Transverse colon (tissue), 4 donors: ENCODE results near the gene PPME1. TPM values are rescaled to one million over a fixed set of nuclear protein-coding genes. Genes with fewer than 3 reads are reported as not detected.

ENCODE experiments used
- DNase-seq: peaks from one replicate; pipeline ENCODE4 v3.0.0-alpha.2; 2019
- H3K27ac ChIP-seq, 4 donors: fragments of 200-600 bp; sonication (generic); 2 replicates each; pipeline ENCODE4 v1.5.1; 2016 to 2018; ENCODE audit warnings: inconsistent platforms in 4 of 4
- H3K27me3 ChIP-seq: fragments of 200-600 bp; sonication (generic); 2 replicates; pipeline ENCODE4 v1.5.1; 2017; ENCODE audit warnings: inconsistent platforms
- H3K36me3 ChIP-seq, 4 donors: fragments of 200-600 bp; sonication (generic); 2 replicates each; pipeline ENCODE4 v1.5.1; 2017 to 2019; ENCODE audit warnings: inconsistent platforms in 4 of 4
- H3K4me1 ChIP-seq, 4 donors: fragments of 200-600 bp; sonication (generic); 2 replicates each; pipeline ENCODE4 v1.5.1; 2017 to 2020; ENCODE audit warnings: inconsistent platforms in 4 of 4
- H3K4me3 ChIP-seq, 4 donors: fragments of 200-600 bp; sonication (generic); 1 replicate in 1 of 4; 2 replicates in 3 of 4; pipeline versions ENCODE4 v1.5.1 to v1.6.1; 2017 to 2019; ENCODE audit warnings: inconsistent platforms in 4 of 4
- H3K9me3 ChIP-seq, 2 donors: fragments of 200-600 bp; sonication (generic); 2 replicates each; pipeline ENCODE4 v1.5.1; 2017 to 2019; ENCODE audit warnings: inconsistent platforms in 2 of 2
- CTCF ChIP-seq, 5 experiments: fragments of 200-600 bp in 3 of 5; fragments of 450-650 bp in 2 of 5; sonication (generic) in 3 of 5; IDR thresholded peaks; 1 replicate in 2 of 5; 2 replicates in 3 of 5; pipeline ENCODE4 v1.5.1; 2016 to 2017; ENCODE audit warnings: antibody characterized with exemption in 5 of 5, inconsistent platforms in 3 of 5, mild to moderate bottlenecking in 2 of 5, moderate library complexity in 1 of 5
- EP300 ChIP-seq: sonication (generic); formaldehyde crosslinking; IDR thresholded peaks from one replicate; pipeline ENCODE4 v1.6.1; 2017; ENCODE audit warnings: antibody characterized with exemption, low read depth
- POLR2A ChIP-seq: fragments of 450-650 bp; IDR thresholded peaks from one replicate; pipeline ENCODE4 v1.6.1; 2016; ENCODE audit warnings: antibody characterized with exemption, mild to moderate bottlenecking, moderate library complexity
- POLR2AphosphoS5 ChIP-seq, 3 donors: sonication (generic); formaldehyde crosslinking; IDR thresholded peaks; one replicate each; pipeline ENCODE4 v1.6.1; 2016; ENCODE audit warnings: antibody characterized with exemption in 3 of 3
- WGBS, 2 donors: methylation state at CpG; one replicate each; pipeline ENCODE4 v1.1.5; 2018; ENCODE audit warnings: low coverage in 1 of 2; 5-methylcytosine and 5-hydroxymethylcytosine counted together
- in situ Hi-C, 4 donors: fragments of 200-750 bp; cut with MboI; loops; one replicate each; pipeline versions ENCODE4 v1.15.0 to v1.15.1; 2017; ENCODE audit warnings: low sequenced_read_pairs in 3 of 4, low pct_ligation_motif_present in 1 of 4, low pct_unique_long_range_greater_than_20kb in 1 of 4
- intact Hi-C: fragments of 100-400 bp; cut with DNase I; formaldehyde crosslinking; loops from one replicate; pipeline ENCODE4 v1.15.1; 2023; ENCODE audit warnings: low total_unique reads
- total RNA-seq, 4 donors: library from RNA; depleted of rRNA; stranded (reverse); fragments of >200 nt; gene quantifications; one replicate each; pipeline ENCODE4 v1.1.0, GENCODE V29; 2016

PPME1 gene
- total RNA-seq, 4 donors from 2014 or later = 21.3 to 33.7 (median 22.4) TPM

DNA sequence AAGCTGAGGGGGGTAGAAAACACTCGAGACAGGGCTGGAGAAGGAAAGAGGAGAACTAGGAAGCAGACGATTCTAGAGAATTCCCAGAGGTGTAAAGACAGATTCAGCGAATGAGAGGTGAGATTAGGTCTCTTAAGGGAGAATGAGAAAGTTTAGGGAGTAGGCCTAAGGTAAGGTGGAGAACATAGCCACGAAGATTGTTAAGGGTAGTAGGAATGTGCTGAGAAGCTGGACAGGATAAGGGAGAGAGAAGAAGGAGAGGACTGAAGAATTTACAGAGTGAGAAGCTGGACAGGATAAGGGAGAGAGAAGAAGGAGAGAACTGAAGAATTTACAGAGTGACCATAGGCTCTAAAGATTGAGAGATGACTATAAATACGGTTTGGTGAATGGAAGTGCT lies 908 bp downstream of the PPME1 start:
- H3K9me3 ChIP-seq = no peaks in the 10 kb centered on the region
- 17% methylated on average over 5 of the region's 5 CpGs for WGBS, 2 donors
- no peak for DNase-seq
- peak overlapping the region; percentile 51 to 77 (median 73) for H3K4me3 ChIP-seq
- no peak for TF ChIP-seq CTCF (IDR thresholded peaks at IDR 0.05)
- TF ChIP-seq EP300 = no peak
- no peak for TF ChIP-seq POLR2AphosphoS5 (IDR thresholded peaks at IDR 0.05)
- TF ChIP-seq POLR2A = no peak
- in situ Hi-C loops (no loop called here), intact Hi-C loops (no loop called here)
- H3K27me3 ChIP-seq = no peaks in the 10 kb centered on the region
- H3K36me3 ChIP-seq = peaks cover 0 to 12% (median 0%) of the 10 kb centered on the region in 4 donors
- peak overlapping the region; percentile 89 to 95 (median 92) for H3K27ac ChIP-seq
- H3K4me1 ChIP-seq = peaks cover 16 to 45% (median 28%) of the 10 kb centered on the region in 4 donors

GRCh38 chr11:74175920-74176319 lies 4.8 kb downstream of the PPME1 start:
- intact Hi-C loops = no loop called here
- in situ Hi-C loops = no loop called here
- no peak for DNase-seq
- Histone ChIP-seq H3K4me1 (peaks cover 11 to 27% (median 17%) of the 10 kb centered on the region in 4 donors), H3K4me3 (no peak overlapping the region), H3K36me3 (no peaks in the 10 kb centered on the region), H3K27ac (no peak overlapping the region), H3K27me3 (no peaks in the 10 kb centered on the region), H3K9me3 (no peaks in the 10 kb centered on the region)
- WGBS, 2 donors = 89% methylated on average over 1 of the region's 1 CpG
- TF ChIP-seq POLR2A = no peak

DNA sequence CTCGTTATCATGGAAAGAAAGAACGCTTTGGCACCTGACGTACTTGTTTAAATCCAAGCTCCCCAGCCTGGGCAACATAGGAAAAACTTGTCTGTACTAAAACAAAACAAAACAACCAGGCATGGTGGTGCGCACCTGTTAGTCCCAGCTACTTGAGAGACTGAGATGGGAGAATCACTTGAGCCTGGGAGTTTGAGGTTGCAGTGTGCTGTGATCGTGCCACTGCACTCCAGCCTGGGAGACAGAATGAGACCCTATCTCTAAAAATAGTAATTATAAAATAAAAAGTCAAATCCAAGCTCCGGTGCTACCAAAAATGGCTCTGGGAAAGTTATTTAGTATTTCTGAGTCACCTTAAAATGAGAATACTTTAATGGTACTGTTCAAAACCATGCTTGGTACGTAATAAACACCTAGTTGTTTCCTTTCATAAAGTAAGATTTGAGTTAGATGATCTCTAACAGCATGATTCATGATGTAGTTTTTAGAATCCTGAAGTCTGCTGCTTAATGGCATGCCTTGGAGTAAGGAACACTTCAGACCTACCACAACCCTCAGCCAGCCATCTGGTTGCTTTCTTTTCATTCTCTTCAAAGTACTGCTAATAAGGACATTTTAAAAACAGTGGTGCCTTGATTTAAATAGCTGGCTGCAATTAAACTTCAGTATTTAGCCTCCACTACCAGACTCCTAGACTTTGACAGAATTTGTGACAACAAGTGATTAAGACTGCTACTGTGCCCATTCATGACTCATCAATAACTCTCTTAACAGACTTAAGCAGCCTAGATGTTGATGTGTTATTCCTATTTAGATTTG lies 8.4 kb downstream of the PPME1 start:
- no peaks in the 10 kb centered on the region for H3K9me3 ChIP-seq
- H3K27me3 ChIP-seq = no peaks in the 10 kb centered on the region
- TF ChIP-seq CTCF (IDR thresholded peaks at IDR 0.05) (no peak), POLR2A (no peak), POLR2AphosphoS5 (IDR thresholded peaks at IDR 0.05) (no peak), EP300 (no peak)
- H3K27ac ChIP-seq = no peak overlapping the region
- in situ Hi-C loops = no loop called here
- DNase-seq = no peak
- intact Hi-C loops = no loop called here
- H3K4me1 ChIP-seq = peaks cover 0 to 2% (median under 1%) of the 10 kb centered on the region in 4 donors
- WGBS, 2 donors = 93% methylated on average over 7 of the region's 7 CpGs
- H3K36me3 ChIP-seq = no peaks in the 10 kb centered on the region
- H3K4me3 ChIP-seq = no peak overlapping the region

- H3K4me1 ChIP-seq = peaks cover 0 to 5% (median 0%) of the 10 kb centered on the region in 4 donors
- no peaks in the 10 kb centered on the region for H3K27me3 ChIP-seq
- no peak overlapping the region for H3K4me3 ChIP-seq
- in situ Hi-C loops (no loop called here), intact Hi-C loops (no loop called here)
- no peak overlapping the region for H3K27ac ChIP-seq
- TF ChIP-seq POLR2AphosphoS5 (IDR thresholded peaks at IDR 0.05) (no peak), POLR2A (no peak), CTCF (IDR thresholded peaks at IDR 0.05) (no peak), EP300 (no peak)
- no peaks in the 10 kb centered on the region for H3K9me3 ChIP-seq
- no peak for DNase-seq
- no peaks in the 10 kb centered on the region for H3K36me3 ChIP-seq
- 90 to 94% methylated on average over 2 to 4 of the region's 4 CpGs for WGBS, 2 donors
Measured at GRCh38 chr11:74182635-74183034, 11.5 kb downstream of the PPME1 start.
